DLD1 (cell line): ENCODE results near the gene KCNJ14.

Experiments used
- in situ Hi-C: cut with HindIII; loops from 2 replicates; pipeline ENCODE4 v1.10.0; 2017; ENCODE audit warnings: low sequenced_read_pairs

KCNJ14 gene

GRCh38 chr19:48455171-48455907 is at the start of gene KCNJ14:
Gene KCNJ14 (plus strand): TSS chr19:48455574. CDS start chr19:48461725, 6,151 bp downstream.
- in situ Hi-C loops: no loop called here

DNA sequence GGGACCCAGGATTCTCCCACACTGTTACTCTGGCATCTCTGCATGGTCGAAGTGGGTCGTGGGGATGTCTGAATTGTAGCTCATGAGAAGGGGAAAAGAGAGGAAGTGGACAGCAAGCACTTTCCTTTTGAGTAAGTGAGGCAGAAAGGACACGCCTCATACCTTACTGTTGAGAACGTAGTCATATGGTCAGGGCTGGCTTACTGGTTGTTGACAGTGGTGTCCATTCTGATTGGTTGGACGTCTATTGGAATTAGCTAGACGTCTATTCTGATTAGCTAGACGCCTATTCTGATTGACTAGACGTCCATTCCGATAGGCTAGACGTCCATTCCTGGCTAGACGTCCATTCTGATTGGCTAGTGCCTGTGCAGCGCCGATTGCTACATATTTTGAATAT is 49.5 kb upstream of the KCNJ14 start:
- in situ Hi-C loops: no loop called here

DNA sequence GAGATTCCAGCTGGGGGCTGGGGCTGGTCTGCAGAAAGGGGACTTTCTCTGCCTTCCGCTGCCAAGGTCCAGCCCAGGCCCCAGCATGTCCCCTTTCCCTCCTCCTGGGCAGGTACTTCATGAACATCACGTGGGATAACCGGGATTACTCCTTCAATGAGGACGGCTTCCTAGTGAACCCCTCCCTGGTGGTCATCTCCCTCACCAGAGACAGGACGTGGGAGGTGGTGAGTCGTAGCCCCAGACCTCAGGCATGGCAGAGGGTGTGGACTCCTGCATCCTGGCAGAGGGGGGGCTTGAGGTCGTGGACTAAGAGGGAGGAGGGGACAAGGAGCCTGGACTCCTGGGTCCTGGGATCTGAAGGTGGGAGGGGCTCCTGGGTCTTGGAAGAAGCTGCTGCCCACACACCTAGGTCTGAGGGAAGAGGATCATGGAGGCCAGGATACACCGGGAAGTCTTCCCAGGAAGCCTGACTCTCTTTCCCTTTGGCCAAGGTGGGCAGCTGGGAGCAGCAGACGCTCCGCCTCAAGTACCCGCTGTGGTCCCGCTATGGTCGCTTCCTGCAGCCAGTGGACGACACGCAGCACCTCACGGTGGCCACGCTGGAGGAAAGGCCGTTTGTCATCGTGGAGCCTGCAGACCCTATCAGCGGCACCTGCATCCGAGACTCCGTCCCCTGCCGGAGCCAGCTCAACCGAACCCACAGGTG is 41.3 kb upstream of the KCNJ14 start:
- in situ Hi-C loops: no loop called here

DNA sequence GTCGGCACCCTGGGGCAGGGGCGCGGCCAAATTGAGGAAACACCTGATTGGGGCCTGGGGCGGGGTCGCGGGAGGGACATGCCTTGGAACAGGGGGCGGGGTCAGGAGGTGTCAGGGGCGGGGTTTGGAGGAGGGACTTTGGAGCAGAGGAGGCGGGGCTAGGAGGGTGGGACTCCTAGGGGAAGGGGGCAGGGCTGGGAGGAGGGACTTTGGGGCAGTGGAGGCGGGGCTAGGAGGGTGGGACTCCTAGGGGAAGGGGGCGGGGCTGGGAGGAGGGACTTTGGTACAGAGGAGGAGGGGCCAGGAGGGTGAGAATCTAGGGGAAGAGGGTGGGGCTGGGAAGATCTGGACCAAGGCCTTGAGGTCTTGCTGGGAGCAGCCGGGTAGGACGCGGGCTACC is 40.0 kb upstream of the KCNJ14 start:
- in situ Hi-C loops: no loop called here

- in situ Hi-C loops: no loop called here
Observed at GRCh38 chr19:48415806-48416221, 39.6 kb upstream of the KCNJ14 start.

GRCh38 chr19:48417421-48417820 is 38.0 kb upstream of the KCNJ14 start:
- in situ Hi-C loops: no loop called here

DNA sequence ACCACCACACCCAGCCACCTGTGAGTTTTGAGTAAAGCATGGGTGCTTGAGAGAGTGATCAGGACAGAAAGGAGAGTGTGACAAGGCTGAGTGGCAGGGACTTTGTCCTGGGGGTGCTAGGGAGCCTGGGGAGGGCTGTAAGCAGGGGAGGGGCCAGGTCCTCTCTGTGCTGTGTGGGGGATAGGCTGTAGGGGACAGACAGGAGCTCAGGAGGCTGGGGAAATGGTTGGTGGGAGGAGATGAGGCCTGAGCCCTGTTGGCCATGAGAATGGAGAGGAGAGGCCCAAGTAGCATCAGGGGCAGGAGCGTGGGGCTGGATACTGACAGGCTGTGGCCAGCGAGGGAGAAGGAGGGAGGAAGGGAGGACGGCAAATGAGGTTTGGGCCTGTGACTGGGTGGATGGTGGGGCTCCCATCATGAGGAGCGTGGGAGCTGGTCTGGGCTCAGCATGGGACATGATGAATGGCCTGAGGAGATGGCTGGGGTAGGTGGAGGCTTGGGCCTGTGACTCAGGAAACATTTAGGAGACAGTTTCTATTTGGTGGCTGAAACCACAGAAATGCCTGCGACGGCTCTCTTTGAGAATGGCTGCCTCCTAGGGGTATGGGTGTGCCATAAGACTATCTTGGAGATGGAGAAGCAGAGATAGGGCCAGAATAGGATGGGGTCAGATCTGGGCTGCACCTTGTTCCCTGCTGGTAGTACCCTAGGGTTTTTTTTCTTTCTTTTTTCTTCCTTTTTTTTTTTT is 36.9 kb upstream of the KCNJ14 start:
- in situ Hi-C loops: no loop called here

DNA sequence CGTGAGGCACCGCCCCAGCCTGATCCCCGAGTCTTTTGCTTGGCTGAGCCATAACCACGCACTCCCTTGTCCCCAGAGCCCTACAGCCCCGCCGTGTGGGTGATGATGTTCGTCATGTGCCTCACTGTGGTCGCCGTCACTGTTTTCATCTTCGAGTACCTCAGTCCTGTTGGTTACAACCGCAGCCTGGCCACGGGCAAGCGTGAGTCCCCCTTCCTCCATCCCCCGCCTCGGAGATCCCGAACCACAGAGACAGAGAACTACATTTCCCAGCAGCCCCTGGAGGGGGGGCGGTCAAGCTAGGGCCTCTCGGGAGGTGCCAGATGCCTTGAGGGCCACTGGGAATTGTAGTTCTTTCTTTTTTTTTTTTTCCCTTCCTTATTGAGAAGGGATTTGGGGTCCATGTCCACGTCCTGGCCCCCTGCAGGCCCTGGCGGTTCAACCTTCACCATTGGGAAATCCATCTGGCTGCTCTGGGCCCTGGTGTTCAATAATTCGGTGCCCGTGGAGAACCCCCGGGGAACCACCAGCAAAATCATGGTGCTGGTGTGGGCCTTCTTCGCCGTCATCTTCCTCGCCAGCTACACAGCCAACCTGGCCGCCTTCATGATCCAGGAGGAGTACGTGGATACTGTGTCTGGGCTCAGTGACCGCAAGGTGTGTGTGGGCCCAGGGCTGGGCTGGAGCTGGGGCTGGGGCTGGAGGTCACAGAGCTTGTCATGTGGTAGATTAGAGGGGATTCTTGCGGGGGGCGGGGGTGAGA is 36.0 kb upstream of the KCNJ14 start:
- in situ Hi-C loops: no loop called here

DNA sequence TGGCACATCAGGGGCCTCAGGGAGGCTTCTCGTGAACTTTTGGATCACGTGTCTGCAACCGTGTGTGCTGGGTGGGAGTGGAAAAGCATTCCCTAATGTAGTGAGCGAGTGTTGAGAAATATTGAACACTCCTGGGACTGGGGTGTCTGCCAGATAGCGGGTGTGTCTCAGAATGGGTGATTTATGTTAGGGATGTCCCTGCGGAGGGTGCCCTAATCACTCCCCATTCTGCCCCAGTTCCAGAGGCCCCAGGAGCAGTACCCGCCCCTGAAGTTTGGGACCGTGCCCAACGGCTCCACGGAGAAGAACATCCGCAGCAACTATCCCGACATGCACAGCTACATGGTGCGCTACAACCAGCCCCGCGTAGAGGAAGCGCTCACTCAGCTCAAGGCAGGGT is 33.8 kb upstream of the KCNJ14 start:
- in situ Hi-C loops: no loop called here

GRCh38 chr19:48424694-48425219 is 30.6 kb upstream of the KCNJ14 start:
- in situ Hi-C loops: loop anchor here (25.0 kb wide), 1 partner anchor 87 kb away; the partner anchor contains the start of gene EMP3

- in situ Hi-C loops: loop anchor here (25.0 kb wide), 1 partner anchor 91 kb away; the partner anchor contains the start of gene EMP3
Observed at GRCh38 chr19:48428670-48429069, 26.7 kb upstream of the KCNJ14 start.

DNA sequence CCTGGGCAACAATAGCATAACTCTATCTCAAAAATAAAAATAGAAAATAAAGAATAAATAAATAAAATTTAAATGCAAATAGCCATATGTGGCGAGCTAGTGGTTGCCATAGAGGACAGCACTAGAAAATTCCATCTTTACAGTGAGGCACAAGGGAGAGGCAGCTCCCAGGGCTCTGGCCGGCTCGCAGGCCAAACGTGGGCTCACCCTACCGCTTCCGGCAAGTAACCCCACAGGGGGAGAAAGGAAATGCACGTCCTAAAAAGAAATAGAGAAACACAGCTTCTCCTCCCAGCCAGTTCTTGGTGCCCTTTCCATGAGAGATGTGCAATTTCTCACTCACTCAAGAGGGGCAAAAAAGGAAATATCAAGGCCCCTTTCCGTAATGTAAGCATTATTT is 22.0 kb upstream of the KCNJ14 start:
- in situ Hi-C loops: loop anchor here (25.0 kb wide), 1 partner anchor 96 kb away; the partner anchor contains the start of gene EMP3

DNA sequence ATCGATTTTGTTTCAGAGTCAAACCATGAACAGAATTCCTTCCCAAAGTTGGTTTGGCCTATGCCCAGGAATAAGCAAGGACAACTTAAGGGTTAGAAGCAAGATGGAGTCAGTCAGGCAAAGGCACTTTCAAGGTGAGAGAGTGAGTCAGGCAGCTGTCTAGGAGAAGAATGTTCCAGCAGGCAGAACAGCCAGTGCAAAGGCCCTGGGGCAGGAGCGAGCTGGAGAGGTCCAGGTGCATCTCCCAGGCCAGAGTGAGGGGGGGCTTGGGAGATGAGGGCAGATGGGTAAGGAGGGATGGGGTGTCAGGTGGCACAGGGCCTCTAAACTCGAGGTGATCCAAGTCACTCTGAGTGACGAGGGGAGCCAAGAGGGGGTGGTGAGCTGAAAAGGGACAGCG is 18.8 kb upstream of the KCNJ14 start:
- in situ Hi-C loops: loop anchor here (25.0 kb wide), 1 partner anchor 99 kb away; the partner anchor contains the start of gene EMP3

- in situ Hi-C loops: loop anchor here (25.0 kb wide), 1 partner anchor 104 kb away; the partner anchor contains the start of gene EMP3
Observed at GRCh38 chr19:48441360-48442050, 13.9 kb upstream of the KCNJ14 start.

DNA sequence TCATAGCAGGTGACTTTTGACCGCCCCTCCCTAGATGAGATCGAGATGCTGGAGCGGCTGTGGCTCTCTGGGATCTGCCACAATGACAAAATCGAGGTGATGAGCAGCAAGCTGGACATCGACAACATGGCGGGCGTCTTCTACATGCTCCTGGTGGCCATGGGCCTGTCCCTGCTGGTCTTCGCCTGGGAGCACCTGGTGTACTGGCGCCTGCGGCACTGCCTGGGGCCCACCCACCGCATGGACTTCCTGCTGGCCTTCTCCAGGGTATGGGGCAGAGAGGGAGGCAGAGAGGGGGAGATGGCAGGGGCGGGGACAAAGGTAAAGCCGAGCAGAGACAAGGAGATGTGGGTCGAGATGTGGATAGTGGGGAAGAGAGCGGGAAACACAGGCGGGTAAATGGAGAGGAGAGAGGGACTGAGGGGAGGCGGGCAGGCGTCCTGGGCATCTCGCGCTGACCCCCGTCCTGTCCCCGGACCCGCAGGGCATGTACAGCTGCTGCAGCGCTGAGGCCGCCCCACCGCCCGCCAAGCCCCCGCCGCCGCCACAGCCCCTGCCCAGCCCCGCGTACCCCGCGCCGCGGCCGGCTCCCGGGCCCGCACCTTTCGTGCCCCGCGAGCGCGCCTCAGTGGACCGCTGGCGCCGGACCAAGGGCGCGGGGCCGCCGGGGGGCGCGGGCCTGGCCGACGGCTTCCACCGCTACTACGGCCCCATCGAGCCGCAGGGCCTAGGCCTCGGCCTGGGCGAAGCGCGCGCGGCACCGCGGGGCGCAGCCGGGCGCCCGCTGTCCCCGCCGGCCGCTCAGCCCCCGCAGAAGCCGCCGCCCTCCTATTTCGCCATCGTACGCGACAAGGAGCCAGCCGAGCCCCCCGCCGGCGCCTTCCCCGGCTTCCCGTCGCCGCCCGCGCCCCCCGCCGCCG is 13.0 kb upstream of the KCNJ14 start:
- in situ Hi-C loops: loop anchor here (25.0 kb wide), 1 partner anchor 105 kb away; the partner anchor contains the start of gene EMP3

- in situ Hi-C loops: loop anchor here (25.0 kb wide), 1 partner anchor 106 kb away; the partner anchor contains the start of gene EMP3
Observed at GRCh38 chr19:48443256-48443655, 12.1 kb upstream of the KCNJ14 start.

GRCh38 chr19:48443731-48444128 is 11.6 kb upstream of the KCNJ14 start:
- in situ Hi-C loops: loop anchor here (25.0 kb wide), 1 partner anchor 106 kb away; the partner anchor contains the start of gene EMP3
